NCI-H1417 treated with DMSO at 0.1 percent for 48 hours (cell line): Measurements from ENCODE around the gene BEND5.

Source experiments
- DNase-seq: peaks from one replicate; lab custom pipeline; 2025; lab: John Stamatoyannopoulos, UW

The BEND5 gene

GRCh38 chr1:48776393-48777218 is at the start of gene BEND5:
Gene BEND5 (minus strand): TSS chr1:48776891. CDS start chr1:48776831, 60 bp downstream.
- peak; percentile 23 for DNase-seq

- no peak for DNase-seq
Measured at GRCh38 chr1:48823168-48823567, 46.5 kb upstream of the BEND5 start.

GRCh38 chr1:48820491-48820890 is 43.8 kb upstream of the BEND5 start:
- no peak for DNase-seq

GRCh38 chr1:48817505-48818114 is 40.9 kb upstream of the BEND5 start:
- no peak for DNase-seq

GRCh38 chr1:48810740-48811139 is 34.0 kb upstream of the BEND5 start:
- DNase-seq: no peak

GRCh38 chr1:48808496-48808895 is 31.8 kb upstream of the BEND5 start:
- no peak for DNase-seq

GRCh38 chr1:48807554-48808260 is 31.0 kb upstream of the BEND5 start:
- no peak for DNase-seq

- DNase-seq: no peak
Measured at GRCh38 chr1:48803474-48803873, 26.8 kb upstream of the BEND5 start.

- no peak for DNase-seq
Measured at GRCh38 chr1:48794816-48795215, 18.1 kb upstream of the BEND5 start.

- DNase-seq: no peak
Measured at GRCh38 chr1:48793863-48794262, 17.2 kb upstream of the BEND5 start.

- DNase-seq: no peak
Measured at GRCh38 chr1:48792961-48793360, 16.3 kb upstream of the BEND5 start.

- no peak for DNase-seq
Measured at GRCh38 chr1:48790397-48790796, 13.7 kb upstream of the BEND5 start.

GRCh38 chr1:48789903-48790302 is 13.2 kb upstream of the BEND5 start:
- DNase-seq: no peak

GRCh38 chr1:48785869-48786268 is 9.2 kb upstream of the BEND5 start:
- no peak for DNase-seq

- DNase-seq: no peak
Measured at GRCh38 chr1:48784301-48784700, 7.6 kb upstream of the BEND5 start.

- no peak for DNase-seq
Measured at GRCh38 chr1:48777219-48777895, 666 bp upstream of the BEND5 start.

- no peak for DNase-seq
Measured at GRCh38 chr1:48775831-48776392, 779 bp downstream of the BEND5 start.

GRCh38 chr1:48773133-48773532 is 3.6 kb downstream of the BEND5 start:
- DNase-seq: no peak

GRCh38 chr1:48772211-48772610 is 4.5 kb downstream of the BEND5 start:
- DNase-seq: no peak

- DNase-seq: no peak
Measured at GRCh38 chr1:48771561-48771960, 5.1 kb downstream of the BEND5 start.

GRCh38 chr1:48767975-48768510 is 8.6 kb downstream of the BEND5 start:
- DNase-seq: no peak

- no peak for DNase-seq
Measured at GRCh38 chr1:48765335-48765734, 11.4 kb downstream of the BEND5 start.
